Hepatocyte (in vitro differentiated cells): ENCODE data around the gene SERPINB6. TPM values are rescaled to one million over a fixed set of nuclear protein-coding genes. Genes with fewer than 3 reads are reported as not detected.

ENCODE experiments used
- DNase-seq: peaks from one replicate; pipeline ENCODE4 v3.0.0-alpha.2; 2016; ENCODE audit warnings: low spot score
- H2AFZ ChIP-seq: fragments of 200-600 bp; sonication (generic); 2 replicates; pipeline ENCODE4 v1.6.0; 2016; ENCODE audit warnings: antibody characterized with exemption, mild to moderate bottlenecking
- H3K27ac ChIP-seq: fragments of 200-600 bp; sonication (generic); 2 replicates; pipeline ENCODE4 v1.5.1; 2016; ENCODE audit warnings: mild to moderate bottlenecking
- H3K27me3 ChIP-seq: fragments of 200-600 bp; sonication (generic); 2 replicates; pipeline ENCODE4 v1.6.1; 2016
- H3K36me3 ChIP-seq: fragments of 200-600 bp; sonication (generic); replicated peaks from 2 replicates; pipeline ENCODE4 v1.5.1; 2016; ENCODE audit warnings: low read depth; ENCODE audit not compliant: insufficient read depth
- H3K4me1 ChIP-seq: fragments of 200-600 bp; sonication (generic); 2 replicates; pipeline ENCODE4 v1.5.1; 2016; ENCODE audit warnings: mild to moderate bottlenecking, moderate library complexity; ENCODE audit not compliant: insufficient read depth
- H3K4me2 ChIP-seq: fragments of 200-600 bp; sonication (generic); 2 replicates; pipeline ENCODE4 v1.6.0; 2016
- H3K4me3 ChIP-seq: fragments of 200-600 bp; sonication (generic); 2 replicates; pipeline ENCODE4 v1.5.1; 2016; ENCODE audit warnings: mild to moderate bottlenecking
- H3K79me2 ChIP-seq: fragments of 200-600 bp; sonication (generic); 2 replicates; pipeline ENCODE4 v1.6.0; 2017; ENCODE audit warnings: mild to moderate bottlenecking
- H3K9me2 ChIP-seq: fragments of 200-600 bp; sonication (generic); replicated peaks from 2 replicates; pipeline ENCODE4 v1.6.0; 2017; ENCODE audit warnings: mild to moderate bottlenecking; ENCODE audit not compliant: insufficient read depth
- H3K9me3 ChIP-seq: fragments of 200-600 bp; sonication (generic); 2 replicates; pipeline ENCODE4 v1.5.1; 2016; ENCODE audit warnings: low read depth, mild to moderate bottlenecking
- H4K20me1 ChIP-seq: fragments of 200-600 bp; sonication (generic); 2 replicates; pipeline ENCODE4 v1.6.0; 2016; ENCODE audit warnings: mild to moderate bottlenecking; ENCODE audit not compliant: insufficient read depth, poor library complexity, severe bottlenecking
- CTCF ChIP-seq: fragments of 200-600 bp; sonication (generic); IDR thresholded peaks from 2 replicates; pipeline ENCODE4 v1.5.1; 2016; ENCODE audit warnings: antibody characterized with exemption, mild to moderate bottlenecking; ENCODE audit not compliant: poor library complexity
- EZH2 ChIP-seq: fragments of 200-600 bp; sonication (generic); IDR thresholded peaks from 2 replicates; pipeline ENCODE4 v1.6.1; 2016; ENCODE audit warnings: antibody characterized with exemption, mild to moderate bottlenecking, borderline replicate concordance
- EZH2phosphoT487 ChIP-seq: fragments of 200-600 bp; sonication (generic); IDR thresholded peaks from one replicate; pipeline ENCODE4 v1.6.1; 2018; ENCODE audit warnings: antibody characterized with exemption, mild to moderate bottlenecking, low read depth, moderate library complexity; ENCODE audit not compliant: unreplicated experiment, severe bottlenecking
- WGBS: methylation state at CpG from one replicate; pipeline ENCODE4 v1.1.6; 2016; ENCODE audit warnings: low lambda C conversion rate; ENCODE audit errors: missing lambda C conversion rate; 5-methylcytosine and 5-hydroxymethylcytosine counted together
- polyA plus RNA-seq: library from polyadenylated mRNA; unstranded; fragments of >200 nt; fragmentation: Nextera tagmentation; extraction: Ambion mirVana; gene quantifications from 2 replicates; pipeline ENCODE4 v1.2.1, GENCODE V29; 2016
- total RNA-seq: library from RNA; depleted of rRNA; stranded (reverse); fragments of >200 nt; gene quantifications from 2 replicates; pipeline ENCODE4 v1.2.3, GENCODE V29; 2014

SERPINB6 gene
- total and polyA plus RNA-seq, 2 experiments from 2014 or later: 87.9 to 109 TPM

GRCh38 chr6:2915150-2915549 is 56.2 kb downstream of the SERPINB6 start:
- Histone ChIP-seq H3K4me1 (peaks cover 3% of the 10 kb centered on the region), H3K9me3 (no peaks in the 10 kb centered on the region), H2AFZ (no peak overlapping the region), H4K20me1 (no peaks in the 10 kb centered on the region), H3K36me3 (no peaks in the 10 kb centered on the region), H3K4me3 (no peak overlapping the region), H3K79me2 (no peaks in the 10 kb centered on the region), H3K9me2 (no peaks in the 10 kb centered on the region), H3K27me3 (no peaks in the 10 kb centered on the region), H3K4me2 (no peak overlapping the region), H3K27ac (no peak overlapping the region)
- no peak for DNase-seq
- TF ChIP-seq EZH2 (no peak), CTCF (no peak), EZH2phosphoT487 (no peak)
- WGBS: 82% methylated on average over 3 of the region's 3 CpGs

DNA sequence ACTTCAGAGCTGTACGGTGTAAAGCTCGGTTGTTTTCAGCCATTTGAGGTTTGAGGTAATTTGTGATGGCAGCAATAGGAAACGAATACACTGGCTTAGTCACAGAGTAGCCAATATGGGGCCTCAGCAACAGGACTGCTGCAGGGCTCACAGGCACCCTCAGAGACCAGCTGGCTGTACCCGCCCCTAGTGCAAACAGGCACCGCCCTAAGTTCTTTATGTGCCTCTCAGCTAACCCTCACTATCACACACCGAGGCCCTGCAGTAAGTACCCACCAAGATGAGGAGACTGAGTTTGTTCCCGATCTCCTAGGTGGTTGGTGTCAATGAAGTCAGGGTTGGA is 57.1 kb downstream of the SERPINB6 start:
- Histone ChIP-seq H3K79me2 (no peaks in the 10 kb centered on the region), H3K4me3 (no peak overlapping the region), H3K4me2 (no peak overlapping the region), H3K9me2 (no peaks in the 10 kb centered on the region), H3K36me3 (no peaks in the 10 kb centered on the region), H3K27me3 (no peaks in the 10 kb centered on the region), H3K9me3 (no peaks in the 10 kb centered on the region), H3K4me1 (peaks cover 3% of the 10 kb centered on the region), H2AFZ (no peak overlapping the region), H3K27ac (peak overlapping the region; percentile 54), H4K20me1 (no peaks in the 10 kb centered on the region)
- TF ChIP-seq EZH2phosphoT487 (no peak), CTCF (no peak), EZH2 (no peak)
- 72% methylated on average over 7 of the region's 7 CpGs for WGBS
- no peak for DNase-seq

DNA sequence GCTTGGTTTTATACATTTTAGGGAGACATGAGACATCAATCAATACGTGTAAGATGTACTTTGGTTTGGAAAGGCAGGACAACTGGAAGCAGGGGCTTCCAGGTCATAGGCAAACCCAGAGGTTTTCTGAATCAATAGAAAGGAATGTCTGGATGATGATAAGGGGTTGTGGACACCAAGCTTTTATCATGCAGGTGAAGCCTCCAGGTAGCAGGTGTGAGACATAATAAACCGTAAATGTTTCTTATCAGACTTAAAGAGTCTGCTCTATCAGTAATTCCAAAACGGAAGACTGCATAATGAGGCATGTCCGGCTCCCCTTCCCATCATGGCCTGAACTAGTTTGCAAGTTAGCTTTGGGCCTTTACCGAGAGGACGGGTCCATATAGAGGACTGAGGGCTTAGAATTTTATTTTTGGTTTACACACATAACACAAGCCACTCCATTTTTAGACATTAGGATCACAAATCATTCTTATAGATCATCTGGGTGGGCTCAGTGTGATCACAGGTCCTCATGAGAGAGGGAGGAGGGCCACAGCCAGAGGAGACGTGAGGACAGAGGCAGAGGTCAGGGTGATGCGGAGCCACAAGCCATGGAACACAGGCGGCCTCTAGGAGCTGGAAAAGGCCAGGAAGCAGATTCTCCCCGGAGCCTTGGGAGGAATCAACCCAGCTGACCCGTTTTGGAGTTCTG is 57.6 kb downstream of the SERPINB6 start:
- Histone ChIP-seq H3K9me2 (no peaks in the 10 kb centered on the region), H3K36me3 (no peaks in the 10 kb centered on the region), H3K4me2 (no peak overlapping the region), H3K9me3 (no peaks in the 10 kb centered on the region), H2AFZ (no peak overlapping the region), H3K4me3 (no peak overlapping the region), H3K27ac (peak overlapping the region; percentile 54), H4K20me1 (no peaks in the 10 kb centered on the region), H3K79me2 (no peaks in the 10 kb centered on the region), H3K27me3 (no peaks in the 10 kb centered on the region), H3K4me1 (peaks cover 3% of the 10 kb centered on the region)
- no peak for DNase-seq
- no peak for TF ChIP-seq CTCF
- no peak for TF ChIP-seq EZH2phosphoT487
- TF ChIP-seq EZH2: no peak
- 68% methylated on average over 11 of the region's 11 CpGs for WGBS
